IMR-90 (cell line): ENCODE measurements around the gene ANKRD6. TPM values are rescaled to one million over a fixed set of nuclear protein-coding genes. Genes with fewer than 3 reads are reported as not detected.

Experiments used
- ATAC-seq: fragments of 200-7000 bp; cut with Tn5 transposase; 2 replicates; pipeline ENCODE4 v1.9.1; 2020; ENCODE audit warnings: low read depth, mild to moderate bottlenecking, moderate library complexity
- BruUV-seq: library from RNA; stranded (reverse); fragments of 400-500 nt; replicated peaks from 2 replicates; lab custom pipeline; 2021; lab: Mats Ljungman, UMichigan
- CTCF ChIA-PET: fragments of 300-600 bp; formaldehyde crosslinking; extraction: SDS; loops from one replicate; lab custom pipeline; 2021; ENCODE audit warnings: antibody characterized with exemption; lab: Yijun Ruan, JAX
- POLR2A ChIA-PET: fragments of 300-600 bp; sonication (Branson Sonifier 250); formaldehyde crosslinking; loops from one replicate; lab custom pipeline; 2022; ENCODE audit warnings: antibody characterized with exemption; ENCODE audit not compliant: unreplicated experiment; lab: Charles Lee
- DNase-seq: peaks from one replicate; pipeline ENCODE4 v3.0.0; 2013
- H2AFZ ChIP-seq: replicated peaks from 2 replicates; pipeline ENCODE3; 2013; ENCODE audit warnings: low read length, mild to moderate bottlenecking; ENCODE audit not compliant: poor library complexity
- H2AK5ac ChIP-seq: 2 replicates; pipeline ENCODE4 v1.6.1; 2013; ENCODE audit warnings: low read depth, low read length, inconsistent platforms
- H2AK9ac ChIP-seq: replicated peaks from 2 replicates; pipeline ENCODE3; 2013; ENCODE audit warnings: mild to moderate bottlenecking, low read depth, low read length, moderate library complexity; ENCODE audit not compliant: poor library complexity
- H2BK120ac ChIP-seq: 2 replicates; pipeline ENCODE4 v1.6.1; 2013; ENCODE audit warnings: low read depth, low read length, inconsistent platforms
- H2BK15ac ChIP-seq: 3 replicates; pipeline ENCODE4 v1.6.1; 2013; ENCODE audit warnings: low read depth, low read length, inconsistent platforms
- H2BK20ac ChIP-seq: 2 replicates; pipeline ENCODE4 v1.6.1; 2013; ENCODE audit warnings: low read depth, mild to moderate bottlenecking, inconsistent platforms, low read length, moderate library complexity
- H2BK5ac ChIP-seq: 2 replicates; pipeline ENCODE4 v1.6.1; 2013; ENCODE audit warnings: mild to moderate bottlenecking, low read depth, low read length, inconsistent platforms; ENCODE audit not compliant: poor library complexity, severe bottlenecking
- H3K14ac ChIP-seq: replicated peaks from 2 replicates; pipeline ENCODE4 v1.6.1; 2013; ENCODE audit warnings: low read depth, low read length, inconsistent platforms
- H3K18ac ChIP-seq: 2 replicates; pipeline ENCODE4 v1.6.1; 2013; ENCODE audit warnings: low read depth, low read length, control low read depth
- H3K23ac ChIP-seq: 2 replicates; pipeline ENCODE4 v1.6.1; 2013; ENCODE audit warnings: low read depth, low read length, inconsistent platforms
- H3K27ac ChIP-seq: 2 replicates; pipeline ENCODE4 v1.5.1; 2013; ENCODE audit warnings: mild to moderate bottlenecking, control low read depth, low read length; ENCODE audit not compliant: insufficient read depth
- H3K27me3 ChIP-seq: 2 replicates; pipeline ENCODE4 v1.6.1; 2013; ENCODE audit warnings: low read length; ENCODE audit not compliant: control insufficient read depth, insufficient read depth
- H3K36me3 ChIP-seq: 2 replicates; pipeline ENCODE4 v1.6.1; 2013; ENCODE audit warnings: low read length, mixed read lengths; ENCODE audit not compliant: control insufficient read depth, insufficient read depth
- H3K4ac ChIP-seq: 2 replicates; pipeline ENCODE4 v1.6.1; 2013; ENCODE audit warnings: low read depth, low read length, inconsistent platforms
- H3K4me1 ChIP-seq: 2 replicates; pipeline ENCODE4 v1.6.1; 2013; ENCODE audit warnings: low read length, mixed read lengths; ENCODE audit not compliant: control insufficient read depth, insufficient read depth
- H3K4me2 ChIP-seq: 2 replicates; pipeline ENCODE4 v1.6.1; 2013; ENCODE audit warnings: low read depth, mild to moderate bottlenecking, control low read depth, low read length, moderate library complexity
- H3K4me3 ChIP-seq: 2 replicates; pipeline ENCODE4 v1.5.1; 2013; ENCODE audit warnings: low read depth, mild to moderate bottlenecking, control low read depth, low read length, moderate library complexity; ENCODE audit not compliant: insufficient read depth
- H3K56ac ChIP-seq: 2 replicates; pipeline ENCODE4 v1.6.1; 2013; ENCODE audit warnings: low read length, inconsistent platforms; ENCODE audit not compliant: insufficient read depth; ENCODE audit errors: extremely low read depth
- H3K79me1 ChIP-seq, 2 experiments: 2 replicates each; pipeline ENCODE4 v1.6.1; 2013; ENCODE audit warnings: low read length in 2 of 2, inconsistent platforms in 1 of 2, low read depth in 1 of 2
- H3K9ac ChIP-seq: 2 replicates; pipeline ENCODE4 v1.6.1; 2013; ENCODE audit warnings: low read depth, low read length, control low read depth
- H3K9me1 ChIP-seq: 2 replicates; pipeline ENCODE4 v1.6.1; 2013; ENCODE audit warnings: low read length, inconsistent platforms; ENCODE audit not compliant: insufficient read depth
- H3K9me3 ChIP-seq: 2 replicates; pipeline ENCODE4 v1.6.1; 2013; ENCODE audit warnings: low read length; ENCODE audit not compliant: control insufficient read depth, insufficient read depth
- H4K20me1 ChIP-seq: 2 replicates; pipeline ENCODE4 v1.6.1; 2013; ENCODE audit warnings: low read length, inconsistent platforms; ENCODE audit not compliant: insufficient read depth
- H4K5ac ChIP-seq: 2 replicates; pipeline ENCODE4 v1.6.1; 2013; ENCODE audit warnings: mild to moderate bottlenecking, low read depth, low read length, control low read depth
- H4K8ac ChIP-seq, 2 experiments: 2 replicates each; pipeline ENCODE4 v1.6.1; 2013; ENCODE audit warnings: low read depth in 2 of 2, low read length in 2 of 2, control low read depth in 1 of 2, inconsistent platforms in 1 of 2
- H4K91ac ChIP-seq: 2 replicates; pipeline ENCODE4 v1.6.1; 2013; ENCODE audit warnings: low read depth, low read length, inconsistent platforms; ENCODE audit not compliant: insufficient read depth
- BHLHE40 ChIP-seq: fragments of 150-350 bp; IDR thresholded peaks from 2 replicates; pipeline ENCODE4 v1.6.1; 2016; ENCODE audit warnings: mild to moderate bottlenecking, low read depth, low read length
- POLR2A ChIP-seq: IDR thresholded peaks from 2 replicates; pipeline ENCODE4 v1.6.1; 2012; ENCODE audit warnings: mild to moderate bottlenecking, low read depth, low read length
- RAD21 ChIP-seq: IDR thresholded peaks from 2 replicates; pipeline ENCODE4 v1.6.1; 2012; ENCODE audit warnings: low read length, improper control_type of control experiment
- RCOR1 ChIP-seq: IDR thresholded peaks from 2 replicates; pipeline ENCODE4 v1.6.1; 2012; ENCODE audit warnings: mild to moderate bottlenecking, low read length, improper control_type of control experiment; ENCODE audit not compliant: insufficient replicate concordance
- WGBS, 2 experiments: methylation state at CpG; one replicate each; pipeline versions ENCODE4 v1.1.5 to v1.1.7; 2013; ENCODE audit warnings: missing lambda C conversion rate in 2 of 2; ENCODE audit not compliant: insufficient read length in 1 of 2; ENCODE audit errors: extremely low coverage in 2 of 2; 5-methylcytosine and 5-hydroxymethylcytosine counted together
- dilution Hi-C: fragments of 300-500 bp; cut with HindIII; formaldehyde crosslinking; loops from one replicate; pipeline ENCODE4 v1.14.3; 2018; ENCODE audit warnings: low sequenced_read_pairs; ENCODE audit not compliant: unreplicated experiment
- in situ Hi-C: fragments of 300-500 bp; cut with MboI; formaldehyde crosslinking; loops from 3 replicates; pipeline ENCODE4 v1.14.3; 2019; ENCODE audit warnings: low sequenced_read_pairs, inconsistent platforms, mixed read lengths
- intact Hi-C: fragments of 100-400 bp; cut with micrococcal nuclease; formaldehyde crosslinking; loops from 2 replicates; pipeline ENCODE4 v1.10.0; 2022
- polyA plus RNA-seq, 3 experiments: library from polyadenylated mRNA; depleted of rRNA; stranded (reverse); fragments of >200 nt; gene quantifications; 2 replicates each; pipeline ENCODE4 v1.2.3, GENCODE V29; 2012; ENCODE audit warnings: low replicate concordance in 1 of 3
- total RNA-seq: library from RNA; depleted of rRNA; stranded (reverse); fragments of >200 nt; gene quantifications from 2 replicates; pipeline ENCODE4 v1.2.3, GENCODE V29; 2012

Gene ANKRD6
- total and polyA plus RNA-seq, 2 of the 4 experiments (the other 2 are of a cell fraction): 0.12 to 0.18 TPM

GRCh38 chr6:89398762-89399525 is 34.0 kb upstream of the ANKRD6 start:
- Histone ChIP-seq H4K91ac (no peak overlapping the region), H3K4me1 (no peaks in the 10 kb centered on the region), H3K79me1 (no peaks in the 10 kb centered on the region), H3K18ac (no peak overlapping the region), H3K9me3 (no peaks in the 10 kb centered on the region), H3K23ac (no peak overlapping the region), H4K20me1 (no peaks in the 10 kb centered on the region), H2BK15ac (no peak overlapping the region), H3K9me1 (no peaks in the 10 kb centered on the region), H3K9ac (no peak overlapping the region), H4K8ac (no peak overlapping the region), H3K27ac (no peak overlapping the region), H3K27me3 (peaks cover 5% of the 10 kb centered on the region), H3K14ac (no peak overlapping the region), H3K4ac (no peak overlapping the region), H2AK5ac (no peak overlapping the region), H2BK20ac (no peak overlapping the region), H4K5ac (no peak overlapping the region), H2AFZ (no peak overlapping the region), H3K4me3 (no peak overlapping the region), H2BK5ac (no peak overlapping the region), H2BK120ac (no peak overlapping the region), H3K4me2 (no peak overlapping the region), H2AK9ac (no peak overlapping the region), H3K36me3 (no peaks in the 10 kb centered on the region), H3K56ac (no peak overlapping the region)
- intact Hi-C loops: no loop called here
- dilution Hi-C loops: no loop called here
- no CpG with 5 or more reads among the region's 7 CpGs for WGBS, 2 experiments
- ATAC-seq (no peak), DNase-seq (no peak)
- BruUV-seq: no TSS peak
- ChIA-PET POLR2A (no interaction called here), CTCF (interaction anchor here (0.8 kb wide), 1 partner anchor 53 kb away, joined by 3 read pairs; no protein-coding TSS in a partner anchor)
- no peak for TF ChIP-seq BHLHE40
- TF ChIP-seq POLR2A: no peak
- no peak for TF ChIP-seq RAD21
- TF ChIP-seq RCOR1: no peak
- in situ Hi-C loops: no loop called here
